Fibroblast of lung (primary cell): Measurements from ENCODE around the gene OBSCN. TPM values are rescaled to one million over a fixed set of nuclear protein-coding genes. Genes with fewer than 3 reads are reported as not detected.

Experiments
- DNase-seq, 2 donors: peaks; one replicate each; pipeline versions ENCODE4 v3.0.0 to v3.0.0-alpha.2; 2010; ENCODE audit warnings: low read depth in 2 of 2
- H2AFZ ChIP-seq: 2 replicates; pipeline ENCODE4 v1.5.1; 2012; ENCODE audit warnings: low read length, control low read depth, inconsistent platforms
- H3K27ac ChIP-seq: 2 replicates; pipeline ENCODE4 v1.5.1; 2011; ENCODE audit warnings: low read length, control low read depth; ENCODE audit not compliant: insufficient read depth
- H3K27me3 ChIP-seq: 2 replicates; pipeline ENCODE4 v1.5.1; 2011; ENCODE audit warnings: mild to moderate bottlenecking, low read length; ENCODE audit not compliant: control insufficient read depth, insufficient read depth
- H3K36me3 ChIP-seq: 2 replicates; pipeline ENCODE4 v1.5.1; 2011; ENCODE audit warnings: low read length; ENCODE audit not compliant: control insufficient read depth, insufficient read depth
- H3K4me1 ChIP-seq: 2 replicates; pipeline ENCODE4 v1.5.1; 2011; ENCODE audit warnings: low read length; ENCODE audit not compliant: control insufficient read depth, insufficient read depth; ENCODE audit errors: extremely low read depth
- H3K4me2 ChIP-seq: 2 replicates; pipeline ENCODE4 v1.5.1; 2011; ENCODE audit warnings: low read length, control low read depth; ENCODE audit not compliant: insufficient read depth; ENCODE audit errors: extremely low read depth
- H3K4me3 ChIP-seq, 4 experiments: fragments of 200-600 bp in 1 of 4; sonication (generic) in 1 of 4; replicated peaks in 1 of 4; 2 replicates each; pipeline ENCODE4 v1.5.1; 2011 to 2016; ENCODE audit warnings: low read length in 4 of 4, low read depth in 3 of 4, mild to moderate bottlenecking in 3 of 4, control low read depth in 2 of 4, inconsistent platforms in 1 of 4, mixed read lengths in 1 of 4; ENCODE audit not compliant: insufficient read depth in 1 of 4; ENCODE audit errors: control extremely low read depth in 1 of 4
- H3K79me2 ChIP-seq: 2 replicates; pipeline ENCODE4 v1.5.1; 2012; ENCODE audit warnings: mild to moderate bottlenecking, low read length, inconsistent platforms; ENCODE audit not compliant: control insufficient read depth, insufficient read depth
- H3K9ac ChIP-seq: 2 replicates; pipeline ENCODE4 v1.5.1; 2011; ENCODE audit warnings: mild to moderate bottlenecking, low read length, control low read depth; ENCODE audit not compliant: insufficient read depth
- H3K9me3 ChIP-seq: 2 replicates; pipeline ENCODE4 v1.5.1; 2012; ENCODE audit warnings: low read depth, low read length; ENCODE audit not compliant: control insufficient read depth, insufficient read depth
- H4K20me1 ChIP-seq: 2 replicates; pipeline ENCODE4 v1.5.1; 2011; ENCODE audit warnings: low read length; ENCODE audit not compliant: control insufficient read depth, insufficient read depth; ENCODE audit errors: extremely low read depth
- EZH2 ChIP-seq: IDR thresholded peaks from 2 replicates; pipeline ENCODE4 v1.5.1; 2012; ENCODE audit warnings: low read length, control low read depth, mild to moderate bottlenecking; ENCODE audit errors: missing control alignments
- polyA plus RNA-seq, 2 donors: library from polyadenylated mRNA; depleted of rRNA in 1 of 2; stranded (reverse) in 1 of 2; unstranded in 1 of 2; fragments of >200 nt; gene quantifications; 2 replicates each; pipeline ENCODE4 v1.2.1, GENCODE V29; 2011 to 2012; ENCODE audit warnings: missing spikeins in 1 of 2
- total RNA-seq: library from RNA; depleted of rRNA; stranded (reverse); fragments of >200 nt; gene quantifications from 2 replicates; pipeline ENCODE4 v1.2.1, GENCODE V29; 2014
- TF ChIP-seq, protein P1 (sequence below), 2 donors: IDR thresholded peaks in 1 of 2; conservative IDR thresholded peaks in 1 of 2; 1 replicate in 1 of 2; 2 replicates in 1 of 2; pipeline ENCODE4 v1.5.1; 2011 to 2012; ENCODE audit warnings: low read length in 2 of 2, control low read depth in 1 of 2, inconsistent platforms in 1 of 2, low read depth in 1 of 2, mild to moderate bottlenecking in 1 of 2

OBSCN gene
- total and polyA plus RNA-seq, 2 donors (not counting 1 experiment from before 2014, with no cell fraction given): 0.87 to 16.8 TPM

DNA sequence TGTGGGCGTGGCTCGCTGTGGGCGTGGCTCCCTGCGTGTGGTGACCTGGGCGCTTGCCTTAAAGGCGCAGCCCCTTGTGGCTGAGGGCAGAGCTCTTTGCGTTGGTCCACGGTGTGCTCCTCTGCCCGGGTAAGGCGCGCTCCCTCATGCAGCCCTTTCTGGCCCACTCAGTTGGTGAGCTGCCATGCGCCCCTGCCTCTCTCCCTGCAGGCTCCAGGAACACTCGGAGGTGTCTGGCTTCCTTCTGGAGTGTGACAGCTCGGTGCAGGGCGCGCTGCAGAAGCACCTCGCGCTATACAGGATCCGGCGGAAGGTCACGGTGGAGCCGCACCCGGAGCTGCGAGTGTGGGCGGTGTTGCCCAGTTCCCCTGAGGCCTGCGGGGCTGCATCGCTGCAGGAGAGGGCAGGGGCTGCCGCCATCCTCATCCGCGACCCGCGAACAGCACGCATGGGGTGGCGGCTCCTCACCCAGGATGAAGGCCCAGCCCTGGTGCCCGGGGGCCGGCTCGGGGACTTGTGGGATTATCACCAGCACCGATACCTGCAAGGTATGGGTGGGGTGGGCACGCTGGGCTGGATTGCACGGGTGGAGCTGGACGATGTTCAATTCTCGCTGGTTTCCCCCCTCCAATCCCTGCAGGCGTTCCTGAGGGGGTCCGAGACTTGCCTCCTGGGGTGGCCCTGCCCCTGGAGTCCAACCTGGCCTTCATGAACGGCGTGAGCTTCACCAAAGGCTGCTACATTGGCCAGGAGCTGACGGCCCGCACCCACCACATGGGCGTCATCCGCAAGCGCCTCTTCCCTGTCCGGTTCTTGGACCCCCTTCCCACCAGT is 33.1 kb upstream of the OBSCN start:
- H3K27me3 ChIP-seq: no peaks in the 10 kb centered on the region
- no peaks in the 10 kb centered on the region for H3K9me3 ChIP-seq
- no peak overlapping the region for H3K9ac ChIP-seq
- DNase-seq: no peak
- no peaks in the 10 kb centered on the region for H3K36me3 ChIP-seq
- no peaks in the 10 kb centered on the region for H3K4me1 ChIP-seq
- no peaks in the 10 kb centered on the region for H3K79me2 ChIP-seq
- TF ChIP-seq EZH2: no peak
- TF ChIP-seq, protein P1, sequence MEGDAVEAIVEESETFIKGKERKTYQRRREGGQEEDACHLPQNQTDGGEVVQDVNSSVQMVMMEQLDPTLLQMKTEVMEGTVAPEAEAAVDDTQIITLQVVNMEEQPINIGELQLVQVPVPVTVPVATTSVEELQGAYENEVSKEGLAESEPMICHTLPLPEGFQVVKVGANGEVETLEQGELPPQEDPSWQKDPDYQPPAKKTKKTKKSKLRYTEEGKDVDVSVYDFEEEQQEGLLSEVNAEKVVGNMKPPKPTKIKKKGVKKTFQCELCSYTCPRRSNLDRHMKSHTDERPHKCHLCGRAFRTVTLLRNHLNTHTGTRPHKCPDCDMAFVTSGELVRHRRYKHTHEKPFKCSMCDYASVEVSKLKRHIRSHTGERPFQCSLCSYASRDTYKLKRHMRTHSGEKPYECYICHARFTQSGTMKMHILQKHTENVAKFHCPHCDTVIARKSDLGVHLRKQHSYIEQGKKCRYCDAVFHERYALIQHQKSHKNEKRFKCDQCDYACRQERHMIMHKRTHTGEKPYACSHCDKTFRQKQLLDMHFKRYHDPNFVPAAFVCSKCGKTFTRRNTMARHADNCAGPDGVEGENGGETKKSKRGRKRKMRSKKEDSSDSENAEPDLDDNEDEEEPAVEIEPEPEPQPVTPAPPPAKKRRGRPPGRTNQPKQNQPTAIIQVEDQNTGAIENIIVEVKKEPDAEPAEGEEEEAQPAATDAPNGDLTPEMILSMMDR (conservative IDR thresholded peaks at IDR 0.05 in 1 of 2, IDR thresholded peaks at IDR 0.05 in 1 of 2; ENCODE audit: low read depth in 1 of 2, low read length in 2 of 2): no peak
- no peak overlapping the region for H3K4me3 ChIP-seq
- H2AFZ ChIP-seq: no peak overlapping the region
- no peak overlapping the region for H3K27ac ChIP-seq
- no peaks in the 10 kb centered on the region for H4K20me1 ChIP-seq
- no peak overlapping the region for H3K4me2 ChIP-seq

DNA sequence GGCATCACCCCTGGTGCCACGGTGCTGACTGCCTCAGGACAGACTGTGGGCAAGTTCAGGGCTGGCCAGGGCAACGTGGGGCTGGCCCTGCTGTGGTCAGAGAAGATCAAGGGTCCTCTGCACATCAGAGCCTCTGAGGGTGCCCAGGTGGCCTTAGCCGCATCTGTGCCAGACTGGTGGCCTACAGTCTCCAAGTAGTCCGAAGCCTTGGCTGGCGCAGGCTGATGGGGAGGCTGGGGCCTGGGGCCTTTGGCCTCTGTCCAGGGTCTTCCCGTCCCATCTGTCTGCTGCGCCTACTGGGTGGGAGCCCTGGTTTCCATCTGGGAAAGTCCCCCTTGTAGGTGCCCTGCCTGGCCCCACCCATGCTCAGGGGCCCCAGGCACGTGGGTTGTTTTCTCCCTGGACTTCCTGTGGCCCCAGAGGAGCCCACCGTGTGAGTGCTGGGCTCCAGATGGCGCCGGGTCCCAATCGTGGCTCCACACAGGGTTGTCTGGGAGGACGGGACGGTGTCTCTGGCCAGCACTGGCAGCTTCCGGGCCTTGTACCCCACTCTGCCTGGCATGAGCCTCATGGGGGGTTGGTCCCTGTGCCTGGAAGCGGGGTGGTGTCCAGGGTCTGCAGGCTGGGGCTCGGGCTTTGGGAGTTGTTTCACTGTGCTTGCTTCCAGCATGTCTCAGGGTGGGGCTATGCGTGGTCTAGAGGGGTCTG is 32.4 kb upstream of the OBSCN start:
- Histone ChIP-seq H3K4me3 (no peak overlapping the region), H3K4me1 (no peaks in the 10 kb centered on the region), H3K9me3 (no peaks in the 10 kb centered on the region), H4K20me1 (no peaks in the 10 kb centered on the region), H3K36me3 (no peaks in the 10 kb centered on the region), H3K27me3 (no peaks in the 10 kb centered on the region), H2AFZ (no peak overlapping the region), H3K27ac (no peak overlapping the region), H3K4me2 (no peak overlapping the region), H3K79me2 (no peaks in the 10 kb centered on the region), H3K9ac (no peak overlapping the region)
- no peak for TF ChIP-seq EZH2
- TF ChIP-seq, protein P1 (conservative IDR thresholded peaks at IDR 0.05 in 1 of 2, IDR thresholded peaks at IDR 0.05 in 1 of 2; ENCODE audit: low read depth in 1 of 2, low read length in 2 of 2): no peak
- no peak for DNase-seq

DNA sequence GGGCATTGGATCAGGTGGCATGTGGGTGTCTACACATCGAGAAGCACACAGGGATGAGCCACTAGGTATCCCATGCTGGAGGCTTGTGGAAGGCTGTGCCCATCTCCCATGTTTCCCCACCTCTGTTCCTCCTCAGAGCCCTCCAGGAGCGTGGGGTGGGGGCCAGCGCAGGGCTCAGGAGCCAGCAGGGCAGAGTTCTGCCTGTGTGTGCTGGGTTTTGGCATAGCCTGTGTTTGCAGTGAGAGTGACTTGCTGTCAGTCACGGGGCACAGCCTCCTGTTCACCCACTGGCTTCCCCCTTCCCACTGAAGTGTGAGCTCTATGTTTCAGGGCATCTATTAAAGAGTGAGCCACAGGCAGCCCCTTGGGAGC is 31.8 kb upstream of the OBSCN start:
- no peak for DNase-seq
- Histone ChIP-seq H3K27ac (no peak overlapping the region), H3K9me3 (no peaks in the 10 kb centered on the region), H3K79me2 (no peaks in the 10 kb centered on the region), H3K4me3 (no peak overlapping the region), H2AFZ (no peak overlapping the region), H3K4me2 (no peak overlapping the region), H3K9ac (no peak overlapping the region), H4K20me1 (no peaks in the 10 kb centered on the region), H3K27me3 (no peaks in the 10 kb centered on the region), H3K36me3 (no peaks in the 10 kb centered on the region), H3K4me1 (no peaks in the 10 kb centered on the region)
- TF ChIP-seq, protein P1 (conservative IDR thresholded peaks at IDR 0.05 in 1 of 2, IDR thresholded peaks at IDR 0.05 in 1 of 2; ENCODE audit: low read depth in 1 of 2, low read length in 2 of 2): no peak
- TF ChIP-seq EZH2: no peak
